OCI-M1 (cell line): ENCODE measurements around the gene ANKRD60.

Experiments
- DNase-seq: peaks from one replicate; lab custom pipeline; 2025; lab: John Stamatoyannopoulos, UW

Gene ANKRD60

GRCh38 chr20:58244517-58245030 is 16.1 kb upstream of the ANKRD60 start:
- DNase-seq, result no peak

- DNase-seq, result no peak
Measured at GRCh38 chr20:58243653-58244410, 15.4 kb upstream of the ANKRD60 start.

DNA sequence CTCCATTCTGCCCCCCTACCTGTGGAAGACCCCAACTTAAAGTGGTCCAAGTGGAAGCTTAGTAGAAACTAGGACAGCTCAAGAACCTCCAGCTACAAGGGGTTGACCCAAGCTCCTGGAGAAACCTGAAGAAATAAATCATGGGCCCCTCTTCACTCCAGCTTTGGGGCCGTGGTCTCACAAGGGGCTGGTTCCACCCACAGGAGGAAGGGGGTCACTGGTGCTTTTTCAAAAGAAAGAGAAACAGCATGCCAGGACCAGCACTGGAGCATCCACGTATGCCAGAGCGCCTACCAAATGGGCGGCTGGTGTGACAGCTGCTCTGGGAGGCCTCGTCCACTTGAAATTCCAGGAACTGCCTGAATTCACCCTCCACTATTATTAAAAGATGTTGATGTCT is 14.4 kb upstream of the ANKRD60 start:
- no peak for DNase-seq

GRCh38 chr20:58241766-58242465 is 13.5 kb upstream of the ANKRD60 start:
- no peak for DNase-seq

DNA sequence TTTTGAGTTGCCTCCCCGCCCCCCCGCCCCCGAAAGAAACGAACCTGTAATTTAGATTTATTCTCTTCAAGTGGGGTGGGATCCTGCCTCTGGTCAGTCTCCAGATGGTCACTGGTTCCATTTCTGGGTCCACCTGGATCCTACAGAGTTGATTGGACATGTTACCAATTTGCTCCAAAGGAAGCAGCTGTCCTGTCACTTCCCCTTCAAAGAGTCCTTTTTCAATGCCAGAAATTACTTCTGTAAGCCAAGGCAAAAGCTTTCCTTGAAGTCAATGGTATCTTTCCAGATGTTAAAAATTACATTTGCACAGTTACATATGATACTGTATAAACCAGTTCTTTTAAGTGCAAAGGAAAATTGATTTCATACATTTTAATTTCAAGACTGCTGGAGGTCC is 12.0 kb upstream of the ANKRD60 start:
- no peak for DNase-seq

GRCh38 chr20:58239216-58239615 is 10.8 kb upstream of the ANKRD60 start:
- no peak for DNase-seq

- no peak for DNase-seq
Measured at GRCh38 chr20:58238490-58238889, 10.0 kb upstream of the ANKRD60 start.

DNA sequence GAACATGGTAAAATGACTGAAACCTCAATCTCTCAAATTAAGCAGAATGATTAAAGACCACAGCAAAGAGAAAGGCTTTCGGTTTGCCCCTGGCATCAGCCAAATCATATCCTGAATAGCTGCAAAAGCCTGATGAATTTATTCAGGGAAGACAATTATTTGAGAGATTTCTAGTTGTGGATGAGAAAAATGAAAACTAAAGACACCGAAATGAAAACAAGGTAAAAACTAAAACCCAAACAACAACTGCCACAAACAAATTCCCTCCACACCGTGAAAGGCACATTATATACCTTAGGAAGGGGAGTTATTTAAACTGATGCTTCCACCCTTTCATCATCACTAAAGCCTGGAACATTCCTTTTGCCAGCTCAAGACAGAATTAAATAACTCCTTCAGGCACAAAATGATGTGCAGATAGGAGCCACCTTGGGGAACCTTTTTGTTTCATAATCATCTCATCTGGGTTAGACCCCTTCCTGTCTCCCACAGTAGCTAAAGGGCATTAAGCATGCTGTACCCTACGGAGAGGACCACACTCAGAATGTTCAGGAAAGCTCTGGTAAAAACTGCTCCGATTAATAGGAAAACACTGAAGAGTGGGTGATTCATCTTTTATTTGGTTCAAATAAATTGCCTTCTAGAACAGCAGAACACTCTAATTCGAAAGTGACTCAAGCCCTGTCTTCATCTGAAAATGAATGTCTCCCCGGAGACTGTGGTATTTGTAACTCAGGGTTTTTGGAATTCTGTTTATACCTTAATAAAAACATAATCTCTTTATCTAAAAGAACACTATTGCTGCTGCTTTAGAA is 9.1 kb upstream of the ANKRD60 start:
- DNase-seq, result no peak

GRCh38 chr20:58236612-58237317 is 8.3 kb upstream of the ANKRD60 start:
- peak; percentile 78 for DNase-seq

- DNase-seq, result peak; percentile 20
Measured at GRCh38 chr20:58235010-58235409, 6.6 kb upstream of the ANKRD60 start.

GRCh38 chr20:58233881-58234528 is 5.6 kb upstream of the ANKRD60 start:
- peak; percentile 52 for DNase-seq

- no peak for DNase-seq
Measured at GRCh38 chr20:58233393-58233792, 4.9 kb upstream of the ANKRD60 start.

GRCh38 chr20:58231683-58232082 is 3.2 kb upstream of the ANKRD60 start:
- DNase-seq, result peak; percentile 64

- DNase-seq, result no peak
Measured at GRCh38 chr20:58229198-58229798, 845 bp upstream of the ANKRD60 start.

DNA sequence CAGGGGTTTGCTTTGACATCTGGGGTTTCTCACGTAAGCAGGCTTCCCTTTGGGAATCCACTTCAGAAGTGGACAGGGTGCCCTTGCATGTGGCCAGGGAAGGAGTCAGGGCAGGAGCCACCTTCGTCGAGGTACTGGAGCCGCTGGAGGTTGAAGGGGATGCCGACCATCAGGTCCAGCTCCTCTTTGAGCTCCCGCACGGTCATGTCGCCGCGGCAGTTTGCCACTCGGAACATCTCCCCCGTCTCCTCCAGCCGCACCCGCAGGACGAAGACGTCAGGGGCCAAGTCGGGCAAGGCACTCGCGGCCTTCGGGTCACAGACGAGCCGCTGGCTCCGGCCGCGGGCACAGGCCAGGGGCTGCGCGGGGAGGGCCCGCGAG is 360 bp downstream of the ANKRD60 start:
- DNase-seq, result no peak

GRCh38 chr20:58227391-58228102 is 906 bp downstream of the ANKRD60 start:
- DNase-seq, result no peak

DNA sequence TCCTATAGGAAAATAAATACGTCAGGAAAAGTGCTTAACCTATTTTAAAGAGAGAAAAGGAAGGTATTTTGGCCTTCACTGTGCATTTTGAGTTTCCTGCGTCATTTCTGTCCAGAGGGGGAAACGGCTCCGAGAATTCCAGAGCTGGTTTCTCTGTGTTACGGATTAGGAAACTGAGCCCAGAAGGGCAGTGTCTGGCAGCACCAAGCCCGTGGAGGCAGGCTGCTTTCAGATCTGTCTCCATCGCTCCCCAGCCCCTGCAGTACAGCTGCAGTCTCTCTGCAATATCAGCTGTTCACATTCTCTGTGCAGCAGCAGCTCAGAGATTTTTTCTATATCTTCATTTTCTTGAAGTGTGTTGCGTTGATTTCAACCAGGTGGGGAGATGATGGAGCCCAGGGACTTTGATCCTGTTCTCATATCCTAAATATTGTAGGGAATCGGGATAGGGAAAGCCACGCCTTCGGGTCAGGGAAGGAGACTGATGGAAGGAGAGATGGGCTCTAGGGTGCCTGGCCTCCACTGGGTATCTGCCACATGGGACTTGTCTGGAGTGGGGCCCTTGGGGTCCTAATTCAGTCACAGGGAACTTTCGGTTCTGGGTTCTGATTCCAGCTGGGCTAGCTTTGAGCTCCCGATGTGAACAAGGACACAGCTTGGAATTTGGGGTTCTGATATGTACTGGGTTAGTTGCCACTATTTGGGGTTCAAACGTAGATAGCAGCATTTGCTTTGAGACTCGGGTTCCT is 2.8 kb downstream of the ANKRD60 start:
- DNase-seq, result no peak

- DNase-seq, result no peak
Measured at GRCh38 chr20:58224974-58225373, 3.5 kb downstream of the ANKRD60 start.

DNA sequence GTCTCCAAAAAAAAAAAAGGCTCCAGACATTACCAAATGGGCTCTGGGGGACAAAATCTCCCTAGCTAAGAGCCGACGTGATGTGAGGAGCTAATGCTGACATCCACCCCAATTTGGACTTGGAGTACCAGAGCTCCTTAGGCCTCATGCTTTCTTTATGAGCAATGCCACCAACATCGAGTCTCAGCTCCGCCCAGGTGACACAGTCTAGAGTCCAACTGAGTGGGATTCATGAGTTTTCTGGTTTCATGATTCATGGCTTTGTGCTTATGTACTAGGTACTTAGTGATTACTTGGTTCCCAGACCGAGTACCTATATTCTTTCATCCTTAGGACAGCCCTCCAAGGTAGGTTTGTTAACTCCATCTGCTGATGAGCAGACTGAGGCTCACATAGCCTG is 4.4 kb downstream of the ANKRD60 start:
- DNase-seq, result no peak
